ENCODE data around the gene STON1.

DNA sequence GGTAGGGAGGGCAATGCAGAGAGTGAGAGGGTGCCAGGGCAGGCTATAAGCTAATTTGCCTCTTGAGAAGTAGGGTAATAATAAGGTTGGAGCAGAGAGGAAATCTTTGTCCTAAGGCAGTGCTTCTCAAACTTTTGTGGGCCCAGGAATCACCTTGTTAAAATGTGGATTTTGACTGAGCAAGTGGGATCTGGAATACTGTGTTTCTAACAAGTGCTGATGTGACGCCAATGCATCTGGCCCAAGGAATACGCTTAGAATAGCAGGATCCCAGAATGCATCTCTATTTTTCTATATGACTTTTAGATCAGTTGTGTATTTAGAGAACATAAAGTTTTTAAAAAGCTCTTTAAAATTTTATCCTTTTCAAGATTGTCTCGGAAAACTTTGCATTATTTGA lies 58.0 kb downstream of the STON1 start:
- TF ChIP-seq, protein P1, sequence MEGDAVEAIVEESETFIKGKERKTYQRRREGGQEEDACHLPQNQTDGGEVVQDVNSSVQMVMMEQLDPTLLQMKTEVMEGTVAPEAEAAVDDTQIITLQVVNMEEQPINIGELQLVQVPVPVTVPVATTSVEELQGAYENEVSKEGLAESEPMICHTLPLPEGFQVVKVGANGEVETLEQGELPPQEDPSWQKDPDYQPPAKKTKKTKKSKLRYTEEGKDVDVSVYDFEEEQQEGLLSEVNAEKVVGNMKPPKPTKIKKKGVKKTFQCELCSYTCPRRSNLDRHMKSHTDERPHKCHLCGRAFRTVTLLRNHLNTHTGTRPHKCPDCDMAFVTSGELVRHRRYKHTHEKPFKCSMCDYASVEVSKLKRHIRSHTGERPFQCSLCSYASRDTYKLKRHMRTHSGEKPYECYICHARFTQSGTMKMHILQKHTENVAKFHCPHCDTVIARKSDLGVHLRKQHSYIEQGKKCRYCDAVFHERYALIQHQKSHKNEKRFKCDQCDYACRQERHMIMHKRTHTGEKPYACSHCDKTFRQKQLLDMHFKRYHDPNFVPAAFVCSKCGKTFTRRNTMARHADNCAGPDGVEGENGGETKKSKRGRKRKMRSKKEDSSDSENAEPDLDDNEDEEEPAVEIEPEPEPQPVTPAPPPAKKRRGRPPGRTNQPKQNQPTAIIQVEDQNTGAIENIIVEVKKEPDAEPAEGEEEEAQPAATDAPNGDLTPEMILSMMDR (IDR thresholded peaks at IDR 0.05): no peak
- no peak for TF ChIP-seq POLR2A (IDR thresholded peaks at IDR 0.05)

Data from vagina (tissue), 2 donors.